Dendritic cell treated with granulocyte-macrophage colony-stimulating factor and Interleukin-4, amounts not matched to agents 40 ng/mL and 50 ng/mL, for 4 days (primary cell): Measurements from ENCODE around the gene OSBPL10.
"Not testable (repeated sequence)": the region's sequence is repeated elsewhere in the genome, so short reads cannot be mapped to it uniquely, and the experiment has no call there.

ENCODE experiments used
- H3K27ac Mint-ChIP-seq: one replicate; pipeline ENCODE4 v1.8.0; 2022; ENCODE audit warnings: mild to moderate bottlenecking, mixed read lengths
- H3K27me3 Mint-ChIP-seq: one replicate; pipeline ENCODE4 v1.8.0; 2022; ENCODE audit warnings: mild to moderate bottlenecking, mixed read lengths
- H3K36me3 Mint-ChIP-seq: one replicate; pipeline ENCODE4 v1.8.0; 2022; ENCODE audit warnings: low read depth, mixed read lengths
- H3K4me1 Mint-ChIP-seq: one replicate; pipeline ENCODE4 v1.8.0; 2022; ENCODE audit warnings: low read depth, mixed read lengths
- H3K4me3 Mint-ChIP-seq: one replicate; pipeline ENCODE4 v1.8.0; 2022; ENCODE audit warnings: mild to moderate bottlenecking, moderate library complexity, mixed read lengths
- H3K9me3 Mint-ChIP-seq: one replicate; pipeline ENCODE4 v1.8.0; 2022; ENCODE audit warnings: mixed read lengths
- intact Hi-C: fragments of 100-400 bp; cut with micrococcal nuclease; formaldehyde crosslinking; loops from one replicate; pipeline ENCODE4 v1.15.0; 2022

OSBPL10 gene

DNA sequence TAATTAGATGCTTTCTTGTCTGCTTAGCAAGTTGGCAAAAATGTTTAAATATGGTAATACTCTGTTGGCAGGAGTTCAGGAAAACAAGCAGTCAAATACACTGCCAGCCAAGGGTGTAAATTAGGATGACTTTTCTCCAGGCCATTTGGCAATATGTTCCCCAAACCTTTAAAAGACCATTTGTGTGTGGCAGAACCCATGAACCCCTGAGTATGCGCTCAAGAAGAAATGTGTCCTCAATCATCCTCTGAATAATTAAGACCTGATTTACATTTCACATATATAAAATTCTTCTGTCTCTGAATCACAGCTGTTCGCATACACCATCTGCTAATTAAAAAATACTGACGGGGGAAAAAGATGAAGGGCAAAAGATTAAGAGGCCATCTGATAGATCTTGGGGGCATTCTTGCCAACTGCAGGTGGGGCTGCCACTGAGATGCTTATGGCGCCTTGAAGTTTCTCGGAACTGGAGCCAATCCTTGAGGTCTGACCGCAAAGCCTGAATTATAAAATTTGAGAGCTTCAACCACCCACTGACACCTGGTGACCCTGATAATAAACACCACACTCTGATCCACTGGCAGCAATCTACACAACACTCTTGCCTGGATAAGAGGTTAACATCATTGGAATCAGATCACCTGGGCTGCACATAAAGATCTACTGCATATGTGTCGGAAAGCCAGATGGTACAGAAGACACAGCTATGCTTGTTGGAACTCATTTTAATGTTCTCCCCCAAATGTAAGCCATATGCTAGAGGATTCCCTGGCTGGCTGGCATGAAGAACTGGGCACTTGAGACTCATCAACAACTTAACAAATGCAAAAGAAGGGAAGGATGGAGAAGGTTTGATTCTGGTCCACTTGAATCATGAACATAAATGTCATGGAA is 190.6 kb downstream of the OSBPL10 start:
- no peaks in the 10 kb centered on the region for H3K9me3 Mint-ChIP-seq
- intact Hi-C loops: no loop called here
- no peaks in the 10 kb centered on the region for H3K36me3 Mint-ChIP-seq
- H3K27me3 Mint-ChIP-seq: no peaks in the 10 kb centered on the region
- H3K27ac Mint-ChIP-seq: no peak overlapping the region
- H3K4me3 Mint-ChIP-seq: no peak overlapping the region
- no peaks in the 10 kb centered on the region for H3K4me1 Mint-ChIP-seq

DNA sequence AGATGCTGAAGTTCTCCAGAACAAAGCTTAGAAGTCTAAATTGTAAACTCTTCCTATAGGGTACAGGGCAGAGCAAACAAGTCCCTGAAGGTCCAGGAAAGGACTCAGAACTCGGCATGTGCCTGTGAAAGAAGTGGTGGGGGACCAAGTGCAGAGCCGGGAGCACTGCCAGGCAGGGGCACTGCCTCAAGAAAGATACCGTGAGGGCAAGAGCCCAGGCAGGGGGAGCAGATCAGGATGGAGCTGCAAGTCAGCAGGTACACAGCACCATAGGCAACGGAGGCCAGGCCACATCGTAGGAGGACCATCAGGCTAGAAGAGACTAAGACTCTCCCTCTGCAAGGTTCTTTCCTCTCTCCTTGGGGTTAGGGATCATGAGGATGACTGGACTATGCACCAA is 191.6 kb downstream of the OSBPL10 start:
- Mint-ChIP-seq H3K27ac (no peak overlapping the region), H3K36me3 (no peaks in the 10 kb centered on the region), H3K9me3 (no peaks in the 10 kb centered on the region), H3K4me3 (no peak overlapping the region), H3K27me3 (no peaks in the 10 kb centered on the region), H3K4me1 (no peaks in the 10 kb centered on the region)
- intact Hi-C loops: no loop called here

DNA sequence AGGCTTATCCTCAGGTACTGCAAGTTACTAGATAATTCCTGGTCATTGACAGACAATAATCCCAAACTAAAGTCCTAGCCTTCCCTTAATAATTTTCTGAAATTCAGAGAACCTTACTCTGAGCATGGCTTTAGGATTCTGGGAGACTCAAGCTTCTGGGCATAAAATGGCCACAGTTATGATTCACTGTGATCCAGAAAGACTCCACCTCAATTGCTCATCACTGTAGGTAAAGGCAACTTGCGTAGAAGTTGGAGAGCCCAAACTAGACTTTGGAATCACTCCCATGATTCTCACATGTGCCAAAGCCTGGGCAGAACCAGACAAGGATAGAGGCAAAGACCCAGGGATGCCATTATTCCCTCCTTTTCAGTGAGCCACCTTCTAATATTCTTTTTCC is 195.3 kb downstream of the OSBPL10 start:
- H3K36me3 Mint-ChIP-seq: no peaks in the 10 kb centered on the region
- intact Hi-C loops: no loop called here
- H3K4me3 Mint-ChIP-seq: no peak overlapping the region

DNA sequence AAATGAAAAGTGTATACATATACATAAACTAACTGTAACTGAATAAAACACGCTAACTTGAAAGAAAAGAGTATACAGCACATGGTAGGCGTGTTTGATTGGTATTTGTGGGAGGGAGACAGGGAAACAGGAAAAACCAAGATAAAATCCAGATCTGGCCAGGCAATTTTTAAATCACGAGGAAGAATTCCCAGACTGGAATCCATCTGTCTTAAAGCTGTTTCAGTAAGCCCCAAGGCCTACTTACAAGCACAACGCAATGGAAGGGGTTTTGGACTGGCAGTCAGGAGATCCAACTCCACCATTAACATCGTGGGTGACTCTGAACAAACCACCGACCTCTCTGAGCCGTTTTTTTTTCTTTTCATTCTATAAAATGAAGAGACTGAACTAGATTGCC is 195.8 kb downstream of the OSBPL10 start:
- no peak overlapping the region for H3K4me3 Mint-ChIP-seq
- no peaks in the 10 kb centered on the region for H3K9me3 Mint-ChIP-seq
- no peaks in the 10 kb centered on the region for H3K36me3 Mint-ChIP-seq
- no peaks in the 10 kb centered on the region for H3K27me3 Mint-ChIP-seq
- intact Hi-C loops: no loop called here
- H3K4me1 Mint-ChIP-seq: no peaks in the 10 kb centered on the region
- no peak overlapping the region for H3K27ac Mint-ChIP-seq

More for the DNA sequence above, 195.3 kb downstream of the OSBPL10 start:
- Mint-ChIP-seq H3K4me1 (no peaks in the 10 kb centered on the region), H3K27ac (no peak overlapping the region), H3K9me3 (no peaks in the 10 kb centered on the region), H3K27me3 (no peaks in the 10 kb centered on the region)

DNA sequence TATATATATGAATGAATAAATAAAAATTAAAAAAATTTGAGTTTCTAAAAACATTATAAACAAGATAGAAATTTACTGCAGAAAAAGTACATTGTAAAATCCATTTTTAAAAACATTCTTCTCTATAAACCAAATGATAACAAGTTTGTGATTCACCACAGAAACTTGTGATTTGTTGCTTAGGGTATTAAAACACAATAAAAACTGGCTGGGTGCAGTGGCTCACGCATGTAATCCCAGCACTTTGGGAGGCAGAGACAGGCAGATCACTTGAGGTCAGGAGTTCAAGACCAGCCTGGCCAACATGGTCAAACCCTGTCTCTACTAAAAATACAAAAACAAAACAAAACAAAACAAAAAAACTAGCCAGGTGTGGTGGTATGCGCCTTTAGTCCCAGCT is 197.2 kb downstream of the OSBPL10 start:
- H3K36me3 Mint-ChIP-seq, H3K27ac Mint-ChIP-seq, H3K27me3 Mint-ChIP-seq, intact Hi-C loops, H3K4me3 Mint-ChIP-seq, H3K9me3 Mint-ChIP-seq, H3K4me1 Mint-ChIP-seq: not testable (repeated sequence)

DNA sequence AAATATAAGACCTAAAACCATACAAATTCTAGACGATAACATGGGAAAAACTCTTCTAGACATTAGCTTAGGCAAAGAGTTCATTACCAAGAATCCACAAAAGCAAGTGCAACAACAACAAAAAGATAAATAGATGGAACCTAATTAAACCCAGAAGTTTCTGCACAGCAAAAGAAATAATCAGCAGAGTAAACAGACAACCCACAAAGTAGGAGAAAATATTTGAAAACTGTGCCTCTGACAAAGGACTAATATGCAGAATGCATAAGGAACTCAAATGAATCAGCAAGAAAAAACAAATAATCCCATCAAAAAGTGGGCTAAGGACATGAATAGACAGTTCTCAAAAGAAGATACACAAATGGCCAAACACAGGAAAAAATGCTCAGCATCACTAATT is 198.8 kb downstream of the OSBPL10 start:
- H3K4me3 Mint-ChIP-seq, intact Hi-C loops: not testable (repeated sequence)

DNA sequence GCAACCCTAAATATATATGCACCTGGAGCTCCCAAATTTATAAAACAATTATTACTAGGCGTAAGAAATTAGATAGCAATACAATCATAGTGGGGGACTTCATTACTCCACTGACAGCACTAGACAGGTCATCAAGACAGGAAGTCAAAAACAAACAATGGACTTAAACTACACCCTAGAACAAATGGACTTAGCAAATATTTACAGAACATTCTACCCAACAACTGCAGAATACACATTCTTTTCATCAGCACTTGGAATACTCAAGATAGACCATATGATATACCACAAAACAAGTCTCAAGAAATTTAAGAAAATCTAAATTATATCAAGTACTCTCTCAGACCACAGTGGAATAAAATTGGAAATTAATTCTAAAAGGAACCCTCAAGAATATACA is 201.5 kb downstream of the OSBPL10 start:
- Mint-ChIP-seq H3K4me3 (no peak overlapping the region), H3K36me3 (no peaks in the 10 kb centered on the region), H3K27me3 (no peaks in the 10 kb centered on the region), H3K9me3 (peaks cover 15% of the 10 kb centered on the region), H3K4me1 (no peaks in the 10 kb centered on the region), H3K27ac (no peak overlapping the region)
- intact Hi-C loops: no loop called here

More for the DNA sequence above, 198.8 kb downstream of the OSBPL10 start:
- H3K9me3 Mint-ChIP-seq: peaks cover 15% of the 10 kb centered on the region
- H3K27me3 Mint-ChIP-seq, H3K4me1 Mint-ChIP-seq, H3K36me3 Mint-ChIP-seq, H3K27ac Mint-ChIP-seq: not testable (repeated sequence)

DNA sequence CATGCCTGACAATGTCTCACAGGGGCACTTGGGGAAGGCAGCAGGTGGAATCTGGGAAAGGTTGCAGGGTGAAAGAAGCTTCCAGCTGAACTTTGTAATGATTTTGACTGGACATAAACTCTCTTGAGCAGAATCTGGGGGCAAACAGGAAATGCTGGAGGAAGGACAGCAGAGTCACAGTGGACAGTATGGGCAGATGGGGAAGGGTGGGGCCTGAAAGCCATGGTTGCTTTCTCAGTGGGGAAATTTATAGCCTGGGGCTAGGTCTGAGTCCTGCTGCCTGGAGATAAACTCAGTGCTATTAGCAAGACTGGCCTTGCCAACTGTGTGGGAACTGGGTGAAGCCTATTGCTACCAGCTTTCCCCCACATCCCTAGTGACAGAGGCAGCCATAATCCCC is 203.2 kb downstream of the OSBPL10 start:
- Mint-ChIP-seq H3K27ac (no peak overlapping the region), H3K36me3 (no peaks in the 10 kb centered on the region), H3K4me1 (peaks cover 4% of the 10 kb centered on the region), H3K9me3 (peaks cover 15% of the 10 kb centered on the region), H3K4me3 (no peak overlapping the region), H3K27me3 (peaks cover 3% of the 10 kb centered on the region)
- intact Hi-C loops: no loop called here

DNA sequence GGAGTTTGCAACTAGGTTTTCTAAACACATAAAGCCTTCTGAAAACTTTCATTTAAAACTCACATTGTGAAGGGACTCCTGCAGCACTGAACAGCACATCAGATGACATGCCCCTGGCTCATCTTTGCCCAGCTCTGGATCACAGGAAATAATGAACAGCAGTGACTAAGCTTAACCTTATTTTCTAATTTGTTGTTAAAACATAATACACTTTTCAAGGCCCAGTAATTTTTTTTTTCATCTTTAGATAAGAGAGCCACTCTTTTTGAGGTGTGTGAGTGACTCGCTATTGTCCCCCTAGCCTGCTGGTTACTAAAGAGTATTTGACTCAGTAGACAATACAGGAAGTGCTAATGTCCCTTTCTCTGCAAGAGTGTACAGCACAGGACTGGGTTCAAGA is 204.0 kb downstream of the OSBPL10 start:
- Mint-ChIP-seq H3K9me3 (peaks cover 15% of the 10 kb centered on the region), H3K27ac (no peak overlapping the region), H3K27me3 (peaks cover 3% of the 10 kb centered on the region), H3K4me1 (peaks cover 10% of the 10 kb centered on the region), H3K36me3 (no peaks in the 10 kb centered on the region), H3K4me3 (no peak overlapping the region)
- intact Hi-C loops: no loop called here

DNA sequence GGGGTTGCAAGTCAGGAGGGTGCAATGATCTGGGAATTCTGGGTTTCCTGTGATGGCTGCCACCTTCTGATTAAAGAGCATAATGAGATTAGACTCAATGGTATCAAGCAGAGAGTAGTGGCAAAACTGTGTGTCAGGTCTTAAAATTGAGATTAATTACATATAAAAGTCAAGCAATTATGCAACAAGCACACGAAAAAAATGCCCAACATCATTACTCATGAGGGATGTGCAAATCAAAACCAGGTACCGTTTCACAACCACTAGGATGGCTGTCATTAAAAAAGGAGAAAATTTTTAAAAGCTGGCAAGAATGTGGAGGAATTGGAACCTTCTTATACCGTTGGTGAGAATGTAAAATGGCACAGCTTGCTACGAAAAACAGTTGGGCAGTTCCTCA is 205.0 kb downstream of the OSBPL10 start:
- intact Hi-C loops: no loop called here
- peaks cover 15% of the 10 kb centered on the region for H3K9me3 Mint-ChIP-seq
- H3K4me3 Mint-ChIP-seq: no peak overlapping the region
- H3K27me3 Mint-ChIP-seq: peaks cover 3% of the 10 kb centered on the region
- H3K4me1 Mint-ChIP-seq: peaks cover 10% of the 10 kb centered on the region
- no peak overlapping the region for H3K27ac Mint-ChIP-seq
- H3K36me3 Mint-ChIP-seq: no peaks in the 10 kb centered on the region

DNA sequence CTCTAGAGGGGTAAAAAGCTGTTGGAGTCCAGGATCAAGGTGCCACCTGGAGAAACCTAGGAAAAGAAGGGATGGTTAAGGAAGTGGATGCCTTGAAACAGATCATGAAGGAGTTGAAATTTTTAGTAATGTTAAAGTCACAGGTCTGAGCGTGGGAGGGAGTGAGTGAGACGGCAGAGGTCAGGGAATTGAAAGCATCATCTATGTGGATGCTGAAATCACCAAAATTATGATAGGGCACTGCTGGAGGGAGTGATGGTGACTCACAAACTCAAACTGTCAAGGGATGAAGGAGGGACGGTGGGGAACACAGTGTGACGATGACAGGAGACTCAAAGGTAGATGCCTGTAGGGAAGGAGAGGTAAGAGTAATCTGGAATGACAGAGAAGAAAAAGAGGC is 205.7 kb downstream of the OSBPL10 start:
- Mint-ChIP-seq H3K4me1 (peaks cover 10% of the 10 kb centered on the region), H3K9me3 (peaks cover 15% of the 10 kb centered on the region), H3K36me3 (no peaks in the 10 kb centered on the region), H3K27me3 (peaks cover 3% of the 10 kb centered on the region), H3K4me3 (no peak overlapping the region), H3K27ac (no peak overlapping the region)
- intact Hi-C loops: no loop called here

DNA sequence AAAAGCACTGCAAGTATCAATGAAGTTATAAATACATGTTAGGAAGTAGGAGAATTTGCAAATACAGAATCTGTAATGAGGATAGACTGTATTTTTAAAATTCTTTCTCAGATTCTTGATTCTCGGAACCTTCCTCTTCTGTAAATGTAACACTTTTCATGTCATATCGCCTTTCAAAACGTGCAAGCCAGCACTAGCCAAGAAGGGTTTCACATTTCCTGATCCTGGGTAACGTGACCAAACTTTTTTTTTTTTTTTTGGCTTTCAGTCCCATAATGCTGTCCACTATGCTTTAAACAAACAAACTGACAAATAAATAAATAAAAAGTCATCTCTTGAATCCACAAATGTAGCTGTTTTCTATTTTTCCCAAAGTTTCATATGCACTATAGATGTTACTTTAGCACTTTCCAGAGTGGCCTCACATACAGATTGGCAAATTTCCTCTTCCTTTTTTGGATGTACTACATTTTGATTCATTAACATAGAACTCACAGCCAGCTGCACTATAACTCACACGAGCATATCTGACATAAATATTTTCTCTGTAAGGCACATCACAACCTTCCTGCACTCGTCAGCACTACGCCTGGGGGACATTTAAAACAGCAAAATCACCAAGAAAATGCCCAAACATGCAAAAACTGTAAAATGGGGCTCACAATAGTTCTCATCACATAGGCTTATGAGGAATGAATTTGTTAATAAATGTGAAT is 208.1 kb downstream of the OSBPL10 start:
- H3K36me3 Mint-ChIP-seq: no peaks in the 10 kb centered on the region
- peaks cover 3% of the 10 kb centered on the region for H3K27me3 Mint-ChIP-seq
- H3K4me3 Mint-ChIP-seq: no peak overlapping the region
- no peak overlapping the region for H3K27ac Mint-ChIP-seq
- peaks cover 4% of the 10 kb centered on the region for H3K9me3 Mint-ChIP-seq
- intact Hi-C loops: no loop called here
- peaks cover 16% of the 10 kb centered on the region for H3K4me1 Mint-ChIP-seq

DNA sequence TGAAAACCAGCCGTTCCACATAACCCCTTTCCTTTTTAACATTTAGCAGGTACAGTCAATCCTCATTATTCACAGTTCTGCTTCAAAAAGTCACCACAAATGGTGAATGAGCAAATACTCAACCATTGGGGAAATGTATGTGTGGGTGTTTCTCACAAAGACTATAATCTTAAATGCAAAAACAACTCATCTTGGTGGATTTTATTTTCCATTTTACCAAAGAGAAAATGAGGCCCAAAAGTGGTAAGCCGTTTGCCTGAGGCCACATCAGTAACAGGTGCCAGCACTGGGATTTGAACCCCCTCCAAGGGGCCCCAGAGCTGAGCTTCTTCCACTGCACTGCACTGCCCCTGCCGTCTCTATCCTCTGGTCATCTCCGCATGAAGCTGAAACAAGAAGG is 208.8 kb downstream of the OSBPL10 start:
- H3K4me3 Mint-ChIP-seq: no peak overlapping the region
- no peaks in the 10 kb centered on the region for H3K9me3 Mint-ChIP-seq
- H3K27me3 Mint-ChIP-seq: peaks cover 3% of the 10 kb centered on the region
- intact Hi-C loops: no loop called here
- no peaks in the 10 kb centered on the region for H3K36me3 Mint-ChIP-seq
- H3K4me1 Mint-ChIP-seq: peaks cover 16% of the 10 kb centered on the region
- no peak overlapping the region for H3K27ac Mint-ChIP-seq

DNA sequence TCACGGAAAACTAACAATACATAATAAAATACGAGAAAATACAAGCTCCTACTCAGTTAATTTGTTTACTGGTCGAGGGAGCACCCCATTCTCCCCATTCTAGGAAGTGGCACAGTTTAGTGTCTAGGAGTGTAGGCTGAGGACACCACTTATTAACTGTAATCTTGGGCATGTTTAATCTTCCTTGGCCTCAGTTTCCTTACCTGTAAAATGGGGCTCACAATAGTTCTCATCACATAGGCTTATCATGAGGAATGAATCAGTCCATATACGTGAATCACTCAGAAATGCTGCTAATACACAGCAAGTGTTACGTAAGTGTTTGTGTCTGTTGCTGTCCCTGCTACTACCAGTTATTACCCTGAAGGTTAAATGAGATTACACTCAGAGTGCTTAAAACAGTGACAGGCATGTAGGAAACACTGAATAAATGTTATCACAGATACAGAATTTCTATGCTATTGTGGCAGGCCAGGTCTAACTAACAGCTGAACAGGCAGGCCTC is 210.2 kb downstream of the OSBPL10 start:
- Mint-ChIP-seq H3K9me3 (no peaks in the 10 kb centered on the region), H3K36me3 (no peaks in the 10 kb centered on the region), H3K27ac (no peak overlapping the region), H3K4me3 (no peak overlapping the region), H3K27me3 (peaks cover 3% of the 10 kb centered on the region), H3K4me1 (peaks cover 20% of the 10 kb centered on the region)
- intact Hi-C loops: no loop called here
